PFSK-1 (cell line): ENCODE data around the gene MBTD1.

ENCODE experiments used
- FOXP2 ChIP-seq: optimal IDR thresholded peaks from 2 replicates; pipeline ENCODE3; 2011; ENCODE audit warnings: borderline replicate concordance, control low read depth, inconsistent platforms; ENCODE audit not compliant: insufficient read depth; ENCODE audit errors: extremely low read length, extremely low read depth
- POLR2AphosphoS5 ChIP-seq: IDR thresholded peaks from 2 replicates; pipeline ENCODE4 v1.6.1; 2012; ENCODE audit warnings: low read depth, mild to moderate bottlenecking, control low read depth, low read length, moderate library complexity
- SIN3A ChIP-seq: IDR thresholded peaks from 2 replicates; pipeline ENCODE4 v1.6.1; 2012; ENCODE audit warnings: mild to moderate bottlenecking, low read length, moderate library complexity, borderline replicate concordance; ENCODE audit not compliant: insufficient read depth
- TAF1 ChIP-seq: IDR thresholded peaks from 2 replicates; pipeline ENCODE4 v1.6.1; 2012; ENCODE audit warnings: low read length, control low read depth, borderline replicate concordance; ENCODE audit not compliant: insufficient read depth
- TF ChIP-seq, protein P1 (sequence below), 2 experiments: IDR thresholded peaks; 2 replicates each; pipeline versions ENCODE4 v1.6.1 to v1.8.0; 2011 to 2012; ENCODE audit warnings: low read depth in 2 of 2, low read length in 2 of 2, control low read depth in 1 of 2, inconsistent platforms in 1 of 2, mild to moderate bottlenecking in 1 of 2, moderate library complexity in 1 of 2; ENCODE audit not compliant: insufficient read depth in 1 of 2

GRCh38 chr17:51170736-51171135 lies 89.1 kb downstream of the MBTD1 start:
- TF ChIP-seq, protein P1, sequence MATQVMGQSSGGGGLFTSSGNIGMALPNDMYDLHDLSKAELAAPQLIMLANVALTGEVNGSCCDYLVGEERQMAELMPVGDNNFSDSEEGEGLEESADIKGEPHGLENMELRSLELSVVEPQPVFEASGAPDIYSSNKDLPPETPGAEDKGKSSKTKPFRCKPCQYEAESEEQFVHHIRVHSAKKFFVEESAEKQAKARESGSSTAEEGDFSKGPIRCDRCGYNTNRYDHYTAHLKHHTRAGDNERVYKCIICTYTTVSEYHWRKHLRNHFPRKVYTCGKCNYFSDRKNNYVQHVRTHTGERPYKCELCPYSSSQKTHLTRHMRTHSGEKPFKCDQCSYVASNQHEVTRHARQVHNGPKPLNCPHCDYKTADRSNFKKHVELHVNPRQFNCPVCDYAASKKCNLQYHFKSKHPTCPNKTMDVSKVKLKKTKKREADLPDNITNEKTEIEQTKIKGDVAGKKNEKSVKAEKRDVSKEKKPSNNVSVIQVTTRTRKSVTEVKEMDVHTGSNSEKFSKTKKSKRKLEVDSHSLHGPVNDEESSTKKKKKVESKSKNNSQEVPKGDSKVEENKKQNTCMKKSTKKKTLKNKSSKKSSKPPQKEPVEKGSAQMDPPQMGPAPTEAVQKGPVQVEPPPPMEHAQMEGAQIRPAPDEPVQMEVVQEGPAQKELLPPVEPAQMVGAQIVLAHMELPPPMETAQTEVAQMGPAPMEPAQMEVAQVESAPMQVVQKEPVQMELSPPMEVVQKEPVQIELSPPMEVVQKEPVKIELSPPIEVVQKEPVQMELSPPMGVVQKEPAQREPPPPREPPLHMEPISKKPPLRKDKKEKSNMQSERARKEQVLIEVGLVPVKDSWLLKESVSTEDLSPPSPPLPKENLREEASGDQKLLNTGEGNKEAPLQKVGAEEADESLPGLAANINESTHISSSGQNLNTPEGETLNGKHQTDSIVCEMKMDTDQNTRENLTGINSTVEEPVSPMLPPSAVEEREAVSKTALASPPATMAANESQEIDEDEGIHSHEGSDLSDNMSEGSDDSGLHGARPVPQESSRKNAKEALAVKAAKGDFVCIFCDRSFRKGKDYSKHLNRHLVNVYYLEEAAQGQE (IDR thresholded peaks at IDR 0.05; ENCODE audit: insufficient read depth in 1 of 2, low read depth in 2 of 2, low read length in 2 of 2) = no peak
- TF ChIP-seq POLR2AphosphoS5 = no peak; the same call in 1 of the 2 replicates
- no peak for TF ChIP-seq TAF1
- TF ChIP-seq SIN3A = no peak
- TF ChIP-seq FOXP2 = no peak
